ENCODE data around the gene STPG3.

GRCh38 chr9:137255448-137256114, 4.5 kb downstream of the STPG3 start:
- TF ChIP-seq CTCF (optimal IDR thresholded peaks at IDR 0.05 in 1 of 3, IDR thresholded peaks at IDR 0.05 in 1 of 3, conservative IDR thresholded peaks at IDR 0.05 in 1 of 3; ENCODE audit: extremely low read depth in 1 of 3, insufficient read depth in 2 of 3, low read length in 3 of 3) (no peak), EZH2 (IDR thresholded peaks at IDR 0.05; ENCODE audit: low read length) (no peak)
